Activated CD4-positive, alpha-beta T cell treated with anti-CD3 and anti-CD28 coated beads for 4 hours (primary cell): ENCODE measurements around the gene ZYG11A.
A peak's percentile ranks its signal among the peaks of the same experiment; 100 is the strongest.
"Not testable (repeated sequence)": the region's sequence is repeated elsewhere in the genome, so short reads cannot be mapped to it uniquely, and the experiment has no call there.

ENCODE experiments used
- DNase-seq, 2 donors: peaks; one replicate each; pipeline ENCODE4 v3.0.0-alpha.2; 2020

The ZYG11A gene

GRCh38 chr1:52842643-52843310 is at the start of gene ZYG11A:
Gene ZYG11A, plus strand, starts transcription at chr1:52842760. Its CDS starts 124 bp downstream, at chr1:52842884.
- peak; percentile 53 to 55 for DNase-seq

GRCh38 chr1:52793717-52794116 is 48.8 kb upstream of the ZYG11A start:
- not testable (repeated sequence) for DNase-seq

GRCh38 chr1:52795464-52795863 is 47.1 kb upstream of the ZYG11A start:
- no peak for DNase-seq

- DNase-seq: no peak
These were observed 44.2 kb upstream of the ZYG11A start for GRCh38 chr1:52798331-52798730.

- no peak for DNase-seq
These were observed 41.5 kb upstream of the ZYG11A start for GRCh38 chr1:52801011-52801410.

GRCh38 chr1:52804083-52804482 is 38.5 kb upstream of the ZYG11A start:
- not testable (repeated sequence) for DNase-seq

GRCh38 chr1:52814465-52814864 is 28.1 kb upstream of the ZYG11A start:
- no peak for DNase-seq

- not testable (repeated sequence) for DNase-seq
These were observed 21.7 kb upstream of the ZYG11A start for GRCh38 chr1:52820830-52821229.

GRCh38 chr1:52825868-52826267 is 16.7 kb upstream of the ZYG11A start:
- DNase-seq: no peak

GRCh38 chr1:52834798-52835197 is 7.8 kb upstream of the ZYG11A start:
- no peak for DNase-seq

GRCh38 chr1:52836035-52836434 is 6.5 kb upstream of the ZYG11A start:
- DNase-seq: no peak

GRCh38 chr1:52839175-52839574 is 3.4 kb upstream of the ZYG11A start:
- DNase-seq: not testable (repeated sequence)

GRCh38 chr1:52845119-52845518 is 2.6 kb downstream of the ZYG11A start:
- DNase-seq: not testable (repeated sequence)

GRCh38 chr1:52848423-52848822 is 5.9 kb downstream of the ZYG11A start:
- DNase-seq: no peak

- no peak for DNase-seq
These were observed 8.4 kb downstream of the ZYG11A start for GRCh38 chr1:52850951-52851350.

GRCh38 chr1:52852854-52853253 is 10.3 kb downstream of the ZYG11A start:
- DNase-seq: no peak

GRCh38 chr1:52855584-52855983 is 13.0 kb downstream of the ZYG11A start:
- DNase-seq: no peak

- no peak for DNase-seq
These were observed 13.5 kb downstream of the ZYG11A start for GRCh38 chr1:52856026-52856425.

GRCh38 chr1:52857443-52857842 is 14.9 kb downstream of the ZYG11A start:
- DNase-seq: no peak

- no peak for DNase-seq
These were observed 20.3 kb downstream of the ZYG11A start for GRCh38 chr1:52862666-52863458.

GRCh38 chr1:52867087-52867863 is 24.7 kb downstream of the ZYG11A start:
- no peak for DNase-seq

GRCh38 chr1:52869727-52870126 is 27.2 kb downstream of the ZYG11A start:
- DNase-seq: not testable (repeated sequence)

GRCh38 chr1:52876843-52877242 is 34.3 kb downstream of the ZYG11A start:
- no peak for DNase-seq

GRCh38 chr1:52877554-52877953 is 35.0 kb downstream of the ZYG11A start:
- DNase-seq: no peak
